HG03432 (cell line): ENCODE measurements around the gene RNU7-1.

Experiments used
- ATAC-seq: cut with Tn5 transposase; IDR thresholded peaks from one replicate; pipeline ENCODE4 v1.9.1; 2021; ENCODE audit warnings: mild to moderate bottlenecking, moderate library complexity; ENCODE audit not compliant: unreplicated experiment

Gene RNU7-1

GRCh38 chr12:6917491-6918231, 26.0 kb upstream of the RNU7-1 start:
- ATAC-seq: no peak

- ATAC-seq: no peak
Observed at GRCh38 chr12:6919588-6919987, 24.0 kb upstream of the RNU7-1 start.

- ATAC-seq: no peak
Observed at GRCh38 chr12:6921539-6921938, 22.1 kb upstream of the RNU7-1 start.

- ATAC-seq: no peak
Observed at GRCh38 chr12:6921996-6922946, 21.3 kb upstream of the RNU7-1 start.

- no peak for ATAC-seq
Observed at GRCh38 chr12:6923003-6923732, 20.4 kb upstream of the RNU7-1 start.

GRCh38 chr12:6923851-6924250, 19.8 kb upstream of the RNU7-1 start:
- no peak for ATAC-seq

GRCh38 chr12:6925239-6925539, 18.4 kb upstream of the RNU7-1 start:
- ATAC-seq: no peak

GRCh38 chr12:6925540-6926279, 17.9 kb upstream of the RNU7-1 start:
- no peak for ATAC-seq

- no peak for ATAC-seq
Observed at GRCh38 chr12:6927379-6928021, 16.1 kb upstream of the RNU7-1 start, which contains the start of gene ATN1. TSS of gene ATN1 (plus strand) at chr12:6927959. CDS start at chr12:6934002, 6,043 bp downstream.

- no peak for ATAC-seq
Observed at GRCh38 chr12:6928022-6928702, 15.5 kb upstream of the RNU7-1 start.

- no peak for ATAC-seq
Observed at GRCh38 chr12:6928703-6929407, 14.8 kb upstream of the RNU7-1 start.

- ATAC-seq: no peak
Observed at GRCh38 chr12:6929466-6930452, 13.9 kb upstream of the RNU7-1 start.

- ATAC-seq: no peak
Observed at GRCh38 chr12:6932766-6933165, 10.8 kb upstream of the RNU7-1 start.

- no peak for ATAC-seq
Observed at GRCh38 chr12:6934110-6934509, 9.5 kb upstream of the RNU7-1 start.

- ATAC-seq: no peak
Observed at GRCh38 chr12:6935371-6936193, 8.0 kb upstream of the RNU7-1 start.

GRCh38 chr12:6936194-6936635, 7.4 kb upstream of the RNU7-1 start:
- no peak for ATAC-seq
